GM12878 (cell line): ENCODE data around the gene CDHR4. TPM values are rescaled to one million over a fixed set of nuclear protein-coding genes. Genes with fewer than 3 reads are reported as not detected.
"Not testable (repeated sequence)": the region's sequence is repeated elsewhere in the genome, so short reads cannot be mapped to it uniquely, and the experiment has no call there.

Experiments
- ATAC-seq: fragments of 200-7000 bp; cut with Tn5 transposase; 3 replicates; pipeline ENCODE4 v1.9.1; 2020; ENCODE audit warnings: mild to moderate bottlenecking, moderate library complexity
- BruUV-seq: library from RNA; stranded (reverse); fragments of 400-500 nt; replicated peaks from 2 replicates; lab custom pipeline; 2021; lab: Mats Ljungman, UMichigan
- CTCF ChIA-PET: fragments of 300-600 bp; sonication (Branson Sonifier 250); formaldehyde crosslinking; extraction: SDS; loops from one replicate; lab custom pipeline; 2021; ENCODE audit warnings: inconsistent platforms; lab: Yijun Ruan, JAX
- POLR2A ChIA-PET: fragments of 350-600 bp; formaldehyde crosslinking; extraction: SDS; loops from one replicate; lab custom pipeline; 2021; ENCODE audit warnings: inconsistent platforms; lab: Charles Lee
- RAD21 ChIA-PET: fragments of 300-600 bp; sonication (Branson Sonifier 250); formaldehyde crosslinking; loops from one replicate; lab custom pipeline; 2023; ENCODE audit warnings: antibody characterized with exemption; ENCODE audit not compliant: unreplicated experiment; lab: Charles Lee
- SMC1A ChIA-PET: fragments of 300-600 bp; sonication (Branson Sonifier 250); formaldehyde crosslinking; loops from one replicate; lab custom pipeline; 2023; ENCODE audit not compliant: unreplicated experiment, uncharacterized antibody; lab: Charles Lee
- DNase-seq: peaks from one replicate; pipeline ENCODE4 v3.0.0-alpha.2; 2011; ENCODE audit warnings: low read depth, low spot score
- FAIRE-seq: peaks from 3 replicates; lab custom pipeline; 2011; peaks lifted over from hg19 to GRCh38; lab: Jason Lieb, UNC
- H2AFZ ChIP-seq: 2 replicates; pipeline ENCODE4 v1.6.0; 2011; ENCODE audit warnings: low read depth, low read length, control low read depth; ENCODE audit not compliant: control insufficient read depth
- H3K27ac ChIP-seq: 2 replicates; pipeline ENCODE4 v1.5.1; 2011; ENCODE audit warnings: control low read depth; ENCODE audit not compliant: control insufficient read depth, insufficient read depth
- H3K27me3 ChIP-seq, 2 experiments: replicated peaks in 1 of 2; 2 replicates each; pipeline versions ENCODE4 v1.6.0 to v1.6.1; 2011; ENCODE audit warnings: low read length in 1 of 2; ENCODE audit not compliant: control insufficient read depth in 2 of 2, insufficient read depth in 2 of 2
- H3K36me3 ChIP-seq, 2 experiments: 2 replicates each; pipeline ENCODE4 v1.5.1; 2011; ENCODE audit warnings: low read length in 1 of 2; ENCODE audit not compliant: control insufficient read depth in 2 of 2, insufficient read depth in 2 of 2
- H3K4me1 ChIP-seq: 2 replicates; pipeline ENCODE4 v1.6.1; 2011; ENCODE audit warnings: mild to moderate bottlenecking, low read length, moderate library complexity, mixed read lengths; ENCODE audit not compliant: control insufficient read depth, insufficient read depth
- H3K4me2 ChIP-seq: 2 replicates; pipeline ENCODE4 v1.6.0; 2011; ENCODE audit warnings: control low read depth; ENCODE audit not compliant: control insufficient read depth, insufficient read depth
- H3K4me3 ChIP-seq: fragments of 200-600 bp; sonication (generic); 2 replicates; pipeline ENCODE4 v1.5.1; 2016
- H3K79me2 ChIP-seq: 2 replicates; pipeline ENCODE4 v1.6.0; 2011; ENCODE audit warnings: low read length; ENCODE audit not compliant: control insufficient read depth, insufficient read depth
- H3K9ac ChIP-seq: 2 replicates; pipeline ENCODE4 v1.8.0; 2011; ENCODE audit warnings: low read length, control low read depth, mixed read lengths; ENCODE audit not compliant: control insufficient read depth, insufficient read depth
- H3K9me3 ChIP-seq: replicated peaks from 3 replicates; pipeline ENCODE4 v1.5.1; 2011; ENCODE audit warnings: mild to moderate bottlenecking, low read length; ENCODE audit not compliant: control insufficient read depth, insufficient read depth
- H4K20me1 ChIP-seq: 2 replicates; pipeline ENCODE4 v1.6.0; 2011; ENCODE audit not compliant: control insufficient read depth, insufficient read depth
- CEBPB ChIP-seq, 2 experiments: fragments of 150-350 bp in 1 of 2; IDR thresholded peaks; 2 replicates each; pipeline ENCODE4 v1.6.1; 2012 to 2014; ENCODE audit warnings: low read depth in 2 of 2, low read length in 2 of 2, borderline replicate concordance in 1 of 2, inconsistent platforms in 1 of 2
- JUNB ChIP-seq: IDR thresholded peaks from 2 replicates; pipeline ENCODE4 v1.6.1; 2016; ENCODE audit warnings: antibody characterized with exemption, mild to moderate bottlenecking
- LARP7 ChIP-seq: fragments of 450-650 bp; IDR thresholded peaks from 2 replicates; pipeline ENCODE4 v1.6.1; 2017; ENCODE audit warnings: mild to moderate bottlenecking
- NR2F1 ChIP-seq: fragments of 450-650 bp; conservative IDR thresholded peaks from 2 replicates; pipeline ENCODE4 v1.6.1; 2017; ENCODE audit warnings: mild to moderate bottlenecking
- WGBS: methylation state at CpG from one replicate; pipeline ENCODE4 v1.1.6; 2016; ENCODE audit warnings: low lambda C conversion rate; ENCODE audit not compliant: insufficient replicate concordance, insufficient coverage; ENCODE audit errors: missing lambda C conversion rate; 5-methylcytosine and 5-hydroxymethylcytosine counted together
- in situ Hi-C: fragments of 300-500 bp; cut with MboI; formaldehyde crosslinking; loops from 9 replicates; pipeline ENCODE4 v1.14.3; 2018; ENCODE audit warnings: mixed read lengths
- intact Hi-C: fragments of 100-400 bp; cut with micrococcal nuclease; formaldehyde crosslinking; loops from one replicate; pipeline ENCODE4 v1.14.2; 2022; ENCODE audit not compliant: unreplicated experiment
- polyA plus RNA-seq, 11 experiments: library from polyadenylated mRNA; depleted of rRNA in 4 of 11; unstranded in 6 of 11; stranded (reverse) in 5 of 11; fragments of >200 nt; fragmentation: Nextera tagmentation in 4 of 11; fragmentation: Illumina TruSeq in 1 of 11; extraction: Ambion mirVana in 4 of 11; extraction: Trizol in 1 of 11; gene quantifications; 1 replicate in 1 of 11; 2 replicates in 10 of 11; pipeline versions ENCODE4 v1.2.1 to v1.2.3, GENCODE V29; 2011 to 2016; ENCODE audit warnings: inconsistent platforms in 2 of 11, missing spikeins in 2 of 11, low read depth in 1 of 11
- total RNA-seq, 4 experiments: library from RNA; depleted of rRNA in 3 of 4; stranded (reverse); fragments of >200 nt in 3 of 4; fragmentation: Illumina TruSeq in 1 of 4; extraction: Trizol in 1 of 4; gene quantifications; 2 replicates each; pipeline versions ENCODE4 v1.2.1 to v1.2.3, GENCODE V29; 2013 to 2021
- TF ChIP-seq, protein P1 (sequence below): fragments of 450-650 bp; IDR thresholded peaks from 2 replicates; pipeline ENCODE4 v1.6.1; 2017; ENCODE audit warnings: mild to moderate bottlenecking, low read depth, inconsistent platforms; ENCODE audit not compliant: poor library complexity, severe bottlenecking

Gene CDHR4
- total and polyA plus RNA-seq, 10 of the 15 experiments (the other 5 are each of a cell fraction or from before 2014, with no cell fraction given) = not detected

DNA sequence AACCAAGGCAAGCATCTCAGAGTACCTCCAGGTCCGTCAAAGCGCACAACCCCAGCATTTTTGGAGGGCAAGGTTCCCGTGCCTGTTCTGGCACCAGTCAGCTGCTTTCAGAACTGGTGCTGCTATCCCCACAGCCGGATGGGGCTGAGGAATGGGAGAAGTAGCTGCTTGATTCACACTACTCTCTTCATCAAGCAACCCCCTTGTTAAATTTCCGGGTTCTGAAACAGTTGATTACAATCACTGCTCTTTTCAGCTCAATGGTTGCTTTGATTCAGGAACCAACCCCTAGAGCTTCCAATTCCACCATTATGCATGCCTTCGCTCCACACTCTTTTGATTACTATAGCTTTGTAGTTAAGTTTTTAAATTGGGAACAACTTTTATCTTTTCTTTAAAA is 26.3 kb upstream of the CDHR4 start (continued):
- TF ChIP-seq, protein P1, sequence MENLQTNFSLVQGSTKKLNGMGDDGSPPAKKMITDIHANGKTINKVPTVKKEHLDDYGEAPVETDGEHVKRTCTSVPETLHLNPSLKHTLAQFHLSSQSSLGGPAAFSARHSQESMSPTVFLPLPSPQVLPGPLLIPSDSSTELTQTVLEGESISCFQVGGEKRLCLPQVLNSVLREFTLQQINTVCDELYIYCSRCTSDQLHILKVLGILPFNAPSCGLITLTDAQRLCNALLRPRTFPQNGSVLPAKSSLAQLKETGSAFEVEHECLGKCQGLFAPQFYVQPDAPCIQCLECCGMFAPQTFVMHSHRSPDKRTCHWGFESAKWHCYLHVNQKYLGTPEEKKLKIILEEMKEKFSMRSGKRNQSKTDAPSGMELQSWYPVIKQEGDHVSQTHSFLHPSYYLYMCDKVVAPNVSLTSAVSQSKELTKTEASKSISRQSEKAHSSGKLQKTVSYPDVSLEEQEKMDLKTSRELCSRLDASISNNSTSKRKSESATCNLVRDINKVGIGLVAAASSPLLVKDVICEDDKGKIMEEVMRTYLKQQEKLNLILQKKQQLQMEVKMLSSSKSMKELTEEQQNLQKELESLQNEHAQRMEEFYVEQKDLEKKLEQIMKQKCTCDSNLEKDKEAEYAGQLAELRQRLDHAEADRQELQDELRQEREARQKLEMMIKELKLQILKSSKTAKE = no peak
- TF ChIP-seq JUNB = no peak
- no peak for TF ChIP-seq CEBPB (IDR thresholded peaks at IDR 0.05; ENCODE audit: borderline replicate concordance in 1 of 2, low read depth in 2 of 2, low read length in 2 of 2)
- TF ChIP-seq NR2F1 = no peak
- no peak for TF ChIP-seq LARP7

DNA sequence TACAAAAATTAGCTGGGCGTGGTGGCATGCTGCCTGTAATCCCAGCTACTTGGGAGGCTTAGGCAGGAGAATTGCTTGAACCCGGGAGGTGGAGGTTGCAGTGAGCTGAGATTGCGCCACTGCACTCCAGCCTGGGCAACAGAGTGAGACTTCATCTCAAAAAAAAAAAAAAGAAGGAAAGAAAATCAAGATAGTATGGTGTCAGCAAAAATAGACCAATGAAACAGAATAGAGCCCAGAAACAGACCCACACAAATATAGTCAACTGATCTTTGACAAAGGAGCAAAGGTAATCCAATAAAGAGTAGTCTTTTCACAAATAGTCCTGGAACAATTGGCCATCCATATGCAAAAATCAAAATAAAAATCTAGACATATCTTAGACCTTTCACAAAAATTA is 23.5 kb upstream of the CDHR4 start:
- FAIRE-seq, intact Hi-C loops, H4K20me1 ChIP-seq, H3K27ac ChIP-seq, H3K9me3 ChIP-seq, BruUV-seq, in situ Hi-C loops, RAD21 ChIA-PET, H3K4me1 ChIP-seq, H3K4me3 ChIP-seq, H3K79me2 ChIP-seq, H3K4me2 ChIP-seq, H2AFZ ChIP-seq, DNase-seq, H3K27me3 ChIP-seq, H3K36me3 ChIP-seq, H3K9ac ChIP-seq, ATAC-seq: not testable (repeated sequence)
- WGBS = 73% methylated on average over 3 of the region's 3 CpGs
- CTCF ChIA-PET = interaction anchor here (0.6 kb wide), 1 partner anchor 264 kb away, joined by 3 read pairs; no protein-coding TSS in a partner anchor
- POLR2A ChIA-PET = interaction anchor here (0.8 kb wide), 1 partner anchor 8 kb away, joined by 3 read pairs; no protein-coding TSS in a partner anchor
- SMC1A ChIA-PET = interaction anchor here (0.6 kb wide), 1 partner anchor 835 kb away, joined by 4 read pairs; no protein-coding TSS in a partner anchor
